HTR-8/SVneo (cell line): ENCODE data around the gene HNRNPA1L2.
"Not testable (repeated sequence)": the region's sequence is repeated elsewhere in the genome, so short reads cannot be mapped to it uniquely, and the experiment has no call there.

Experiments
- DNase-seq: peaks from one replicate; pipeline ENCODE4 v3.0.0; 2011; ENCODE audit warnings: low spot score, mixed read lengths; ENCODE audit not compliant: insufficient read length
- FAIRE-seq: peaks from 2 replicates; lab custom pipeline; 2011; peaks lifted over from hg19 to GRCh38; lab: Jason Lieb, UNC

HNRNPA1L2 gene

GRCh38 chr13:52642131-52642530 lies at the start of gene HNRNPA1L2:
HNRNPA1L2 (plus strand) TSS chr13:52642431; CDS start chr13:52642493, 62 bp downstream.
- DNase-seq (no peak), FAIRE-seq (no peak)

- not testable (repeated sequence) for FAIRE-seq, DNase-seq
Observed at GRCh38 chr13:52593175-52593574, 49.1 kb upstream of the HNRNPA1L2 start.

GRCh38 chr13:52593812-52594211 lies 48.4 kb upstream of the HNRNPA1L2 start:
- FAIRE-seq, DNase-seq: not testable (repeated sequence)

GRCh38 chr13:52594295-52594694 lies 47.9 kb upstream of the HNRNPA1L2 start:
- FAIRE-seq, DNase-seq: not testable (repeated sequence)

GRCh38 chr13:52597676-52598075 lies 44.6 kb upstream of the HNRNPA1L2 start:
- FAIRE-seq (no peak), DNase-seq (no peak)

GRCh38 chr13:52599037-52599847 lies 43.0 kb upstream of the HNRNPA1L2 start:
- FAIRE-seq (no peak), DNase-seq (no peak)

- DNase-seq, result no peak
- no peak for FAIRE-seq
Observed at GRCh38 chr13:52599848-52600603, 42.2 kb upstream of the HNRNPA1L2 start.

- no peak for FAIRE-seq
- DNase-seq, result no peak
Observed at GRCh38 chr13:52600666-52601065, 41.6 kb upstream of the HNRNPA1L2 start.

- not testable (repeated sequence) for DNase-seq, FAIRE-seq
Observed at GRCh38 chr13:52603316-52603715, 38.9 kb upstream of the HNRNPA1L2 start.

- not testable (repeated sequence) for FAIRE-seq, DNase-seq
Observed at GRCh38 chr13:52606126-52606525, 36.1 kb upstream of the HNRNPA1L2 start.

- not testable (repeated sequence) for DNase-seq, FAIRE-seq
Observed at GRCh38 chr13:52606795-52607194, 35.4 kb upstream of the HNRNPA1L2 start.

GRCh38 chr13:52608184-52608583 lies 34.0 kb upstream of the HNRNPA1L2 start:
- DNase-seq, FAIRE-seq: not testable (repeated sequence)

- FAIRE-seq, DNase-seq: not testable (repeated sequence)
Observed at GRCh38 chr13:52609013-52609606, 33.1 kb upstream of the HNRNPA1L2 start.

GRCh38 chr13:52610158-52610557 lies 32.1 kb upstream of the HNRNPA1L2 start:
- DNase-seq, result not testable (repeated sequence)

GRCh38 chr13:52615134-52615801 lies 27.0 kb upstream of the HNRNPA1L2 start:
- FAIRE-seq (no peak), DNase-seq (no peak)

More at GRCh38 chr13:52610158-52610557, 32.1 kb upstream of the HNRNPA1L2 start:
- FAIRE-seq, result not testable (repeated sequence)

GRCh38 chr13:52615812-52616211 lies 26.4 kb upstream of the HNRNPA1L2 start:
- no peak for DNase-seq
- no peak for FAIRE-seq

GRCh38 chr13:52617070-52618060 lies 24.9 kb upstream of the HNRNPA1L2 start:
- FAIRE-seq, result no peak

GRCh38 chr13:52631083-52631690 lies 11.0 kb upstream of the HNRNPA1L2 start:
- FAIRE-seq, result not testable (repeated sequence)

More at GRCh38 chr13:52617070-52618060, 24.9 kb upstream of the HNRNPA1L2 start:
- peak; percentile 75 for DNase-seq

More at GRCh38 chr13:52631083-52631690, 11.0 kb upstream of the HNRNPA1L2 start:
- not testable (repeated sequence) for DNase-seq
